Gastroesophageal sphincter (tissue), 3 donors: ENCODE results near the gene GABBR1.

Experiments
- CTCF ChIP-seq, 4 experiments: fragments of 200-600 bp in 2 of 4; fragments of 450-650 bp in 2 of 4; sonication (generic) in 1 of 4; IDR thresholded peaks; one replicate each; pipeline ENCODE4 v1.5.1; 2017 to 2019; ENCODE audit warnings: antibody characterized with exemption in 4 of 4, mild to moderate bottlenecking in 2 of 4, moderate library complexity in 2 of 4
- POLR2AphosphoS5 ChIP-seq: sonication (generic); formaldehyde crosslinking; IDR thresholded peaks from one replicate; pipeline ENCODE4 v1.6.1; 2017; ENCODE audit warnings: antibody characterized with exemption

- TF ChIP-seq CTCF (IDR thresholded peaks at IDR 0.05) = no peak
- TF ChIP-seq POLR2AphosphoS5 = no peak
These were observed 19.2 kb upstream of the GABBR1 start for GRCh38 chr6:29652198-29652584.
